HG02973 (cell line): ENCODE results near the gene A3GALT2.

Experiments
- ATAC-seq: cut with Tn5 transposase; IDR thresholded peaks from one replicate; pipeline ENCODE4 v1.9.1; 2021; ENCODE audit warnings: moderate library complexity; ENCODE audit not compliant: unreplicated experiment

A3GALT2 gene

GRCh38 chr1:33332881-33333280 is 12.0 kb upstream of the A3GALT2 start:
- ATAC-seq: no peak

- no peak for ATAC-seq
These were observed 11.5 kb upstream of the A3GALT2 start for GRCh38 chr1:33332357-33332789.

DNA sequence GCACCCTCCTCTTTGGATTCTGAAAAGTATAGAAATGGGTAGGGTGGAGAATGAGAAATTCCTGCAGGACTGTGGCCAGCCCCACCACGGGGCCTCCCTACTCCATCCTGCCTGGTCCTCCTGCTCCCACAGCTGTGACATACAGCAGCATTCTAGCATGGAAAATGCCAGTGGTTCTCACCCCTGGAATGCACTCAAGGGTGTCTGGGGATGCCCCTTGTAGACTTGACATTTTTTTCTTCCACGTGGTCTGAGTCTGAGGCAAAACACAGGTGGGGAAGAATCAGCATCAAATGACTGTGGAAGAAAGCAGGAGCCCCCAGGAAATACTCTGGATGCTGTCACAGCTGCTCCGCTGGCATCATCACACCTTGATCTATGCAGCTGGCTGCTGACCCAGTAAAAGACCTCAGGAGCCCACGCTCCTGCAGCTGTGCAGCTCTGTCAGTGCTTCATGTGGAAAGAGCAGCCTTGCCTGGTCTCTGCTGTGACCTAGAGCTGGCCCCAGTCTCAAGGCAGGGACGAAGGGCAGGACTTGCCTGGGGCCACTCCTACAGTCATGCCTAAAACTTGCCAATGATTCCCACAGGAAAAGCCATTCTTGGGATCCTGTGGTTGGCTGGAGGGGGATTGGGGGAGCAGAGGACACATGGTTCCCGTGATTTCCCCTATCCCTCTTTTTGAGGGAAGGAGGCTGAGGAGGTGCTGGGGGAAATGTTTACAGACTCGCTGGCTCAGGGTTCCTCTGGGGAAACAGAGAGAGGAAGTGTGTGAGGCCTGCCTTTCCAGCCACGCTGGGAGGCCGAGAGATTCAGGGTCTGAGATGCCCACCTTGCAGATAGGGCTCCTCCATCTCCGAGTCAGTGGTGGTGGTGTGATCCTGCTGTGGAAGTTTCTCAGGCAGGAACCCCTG is 10.8 kb upstream of the A3GALT2 start:
- no peak for ATAC-seq

GRCh38 chr1:33330906-33331305 is 10.0 kb upstream of the A3GALT2 start:
- no peak for ATAC-seq

DNA sequence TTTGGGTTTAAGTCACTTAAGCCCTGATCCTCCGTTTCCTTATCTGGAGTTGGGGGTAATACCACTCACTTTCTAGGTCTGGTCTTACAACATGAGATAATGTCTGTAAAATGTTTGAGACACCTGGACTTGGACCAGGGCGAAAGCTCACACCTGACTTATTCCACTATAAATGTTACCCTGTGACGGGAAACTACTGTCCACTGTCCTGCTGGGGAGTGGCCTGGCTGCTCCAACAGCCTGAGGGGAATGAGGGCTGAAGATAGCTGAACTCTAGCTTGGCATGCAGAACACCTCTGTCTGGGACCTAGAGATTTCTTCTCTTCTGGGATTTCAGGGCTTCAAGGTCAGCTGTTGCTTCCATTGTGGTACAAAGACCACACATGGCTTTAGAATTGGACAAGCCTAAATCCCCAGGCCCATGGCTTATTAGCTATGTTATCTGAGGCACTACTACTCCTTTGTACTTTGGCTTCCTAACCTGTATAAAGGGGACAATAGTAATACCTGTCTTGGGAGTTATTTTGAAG is 9.5 kb upstream of the A3GALT2 start:
- no peak for ATAC-seq

DNA sequence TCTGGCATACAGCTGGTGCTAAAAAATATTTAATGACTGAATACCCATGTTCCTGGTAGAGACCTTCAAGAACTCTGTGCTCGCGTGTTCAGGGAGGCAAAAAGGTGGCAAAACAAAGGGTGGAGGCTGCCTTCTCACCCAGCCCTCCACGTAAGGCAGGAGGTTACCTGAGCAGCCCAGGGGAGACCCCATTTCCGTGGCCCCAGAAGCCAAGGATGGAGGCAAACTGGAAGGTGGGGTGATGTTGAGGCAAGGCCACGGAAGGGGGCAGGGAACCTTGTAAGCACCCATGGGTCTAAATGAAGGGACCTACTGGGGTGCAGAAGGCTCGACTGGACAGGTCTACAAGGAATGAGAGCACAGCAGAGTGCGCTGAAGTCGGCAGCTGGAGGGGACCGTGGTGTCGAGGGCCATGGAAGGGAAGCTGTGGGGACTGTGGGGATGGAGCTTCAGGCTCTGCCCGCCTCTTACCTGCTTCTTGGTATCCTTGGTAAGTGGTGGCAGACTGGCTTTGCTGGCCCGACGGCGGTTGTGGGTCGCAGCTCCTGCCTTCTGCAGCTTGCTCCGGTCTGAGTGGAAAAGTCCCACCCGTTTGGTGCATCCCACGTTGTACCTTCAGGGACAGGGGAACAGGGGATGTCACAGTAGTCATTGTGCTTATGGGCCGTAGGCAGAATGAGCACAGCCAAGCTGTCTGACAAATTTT is 8.9 kb upstream of the A3GALT2 start:
- no peak for ATAC-seq

- ATAC-seq: no peak
These were observed 7.9 kb upstream of the A3GALT2 start for GRCh38 chr1:33328817-33329216.

DNA sequence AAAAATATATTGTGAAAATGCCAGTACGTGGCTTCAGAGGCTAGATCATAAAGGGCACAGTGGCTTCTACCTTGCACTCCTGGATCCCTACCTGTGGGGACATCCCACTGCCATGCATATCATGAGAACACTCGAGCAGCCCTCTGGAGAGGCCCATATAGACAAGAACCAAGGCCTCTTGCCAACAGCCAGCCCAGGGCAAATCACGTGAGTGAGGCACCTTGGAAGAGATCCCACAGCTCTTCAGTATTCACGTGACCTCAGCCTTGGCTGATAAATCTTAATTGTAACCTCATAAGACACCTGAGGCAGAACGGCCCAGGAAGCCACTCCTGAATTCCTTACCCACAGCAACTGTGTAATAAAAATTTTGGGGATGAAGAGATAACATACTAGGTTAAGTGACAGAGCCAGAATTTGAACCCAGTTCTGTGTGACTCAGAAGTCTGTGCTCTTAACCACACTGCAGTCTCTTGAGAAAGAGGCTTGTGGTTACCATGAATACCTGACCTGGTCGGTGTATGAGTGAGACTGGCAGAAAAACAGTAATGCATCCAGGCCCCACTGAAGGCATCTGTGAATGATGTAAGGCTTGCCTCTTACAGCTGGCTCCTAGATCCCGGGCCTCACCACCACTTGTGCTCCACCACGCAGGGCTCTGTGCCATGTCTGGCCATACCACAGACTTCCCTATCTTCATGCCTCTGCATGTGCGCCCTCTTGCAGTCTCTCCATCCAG is 6.9 kb upstream of the A3GALT2 start:
- ATAC-seq: no peak

GRCh38 chr1:33326785-33327184 is 5.9 kb upstream of the A3GALT2 start:
- ATAC-seq: no peak

- no peak for ATAC-seq
These were observed 4.0 kb upstream of the A3GALT2 start for GRCh38 chr1:33324677-33325575.

GRCh38 chr1:33323663-33324477 is 3.0 kb upstream of the A3GALT2 start:
- ATAC-seq: no peak

DNA sequence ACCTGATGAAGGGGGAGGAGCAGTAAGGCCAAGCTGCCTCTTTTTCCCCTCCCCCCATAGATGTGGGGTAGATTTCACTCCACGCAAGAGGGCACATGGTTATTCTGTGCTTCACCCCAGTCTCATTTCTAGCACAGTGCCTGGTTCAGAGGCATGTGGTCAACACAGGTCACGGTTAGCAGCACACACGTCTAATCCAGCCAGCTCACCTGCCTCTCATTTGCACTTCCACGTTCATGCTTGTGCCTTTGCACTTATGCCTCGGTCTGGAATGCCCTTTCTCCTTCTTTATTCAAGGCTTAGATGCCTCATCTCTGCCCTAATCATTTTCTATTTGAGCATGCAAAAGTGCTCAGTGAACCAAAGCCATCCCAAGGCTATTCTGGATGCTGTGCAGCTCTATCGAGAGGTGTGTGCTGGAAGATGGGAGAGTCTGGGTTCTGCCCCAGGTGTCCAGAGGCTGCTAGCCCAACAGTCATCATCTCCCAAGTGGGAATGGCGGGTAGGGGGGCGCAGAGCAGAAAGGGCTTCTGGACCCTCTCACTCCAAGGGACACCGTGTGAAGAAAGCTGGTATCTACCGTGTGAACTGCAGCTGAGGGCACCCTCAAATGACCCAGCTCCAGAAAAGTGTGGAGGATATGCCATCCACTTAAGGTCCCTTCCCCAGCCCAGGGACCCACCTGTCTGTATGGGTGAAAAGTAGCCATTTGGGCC is 2.1 kb upstream of the A3GALT2 start:
- ATAC-seq: no peak

DNA sequence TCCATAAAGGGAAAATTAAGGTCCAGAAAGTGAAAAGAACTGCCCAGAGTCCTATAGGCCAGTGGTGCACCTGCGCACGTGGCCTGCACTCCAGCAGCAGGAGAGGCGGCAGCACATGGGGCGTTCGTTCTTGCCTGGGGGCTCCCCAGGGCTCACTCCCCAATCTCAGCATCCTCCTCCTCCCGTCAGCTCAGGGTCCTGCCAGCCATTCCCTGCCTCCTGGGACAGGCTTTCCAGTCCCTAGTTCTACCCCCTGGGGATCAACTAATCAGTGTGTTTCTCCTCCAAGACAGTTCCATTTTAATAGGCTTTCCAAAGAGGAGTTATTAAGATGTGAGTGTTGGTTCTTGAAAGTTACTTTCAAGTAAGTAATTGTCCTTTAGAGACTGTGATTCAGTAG is 1.2 kb upstream of the A3GALT2 start:
- ATAC-seq: no peak

- no peak for ATAC-seq
These were observed 280 bp upstream of the A3GALT2 start for GRCh38 chr1:33321178-33321577.

DNA sequence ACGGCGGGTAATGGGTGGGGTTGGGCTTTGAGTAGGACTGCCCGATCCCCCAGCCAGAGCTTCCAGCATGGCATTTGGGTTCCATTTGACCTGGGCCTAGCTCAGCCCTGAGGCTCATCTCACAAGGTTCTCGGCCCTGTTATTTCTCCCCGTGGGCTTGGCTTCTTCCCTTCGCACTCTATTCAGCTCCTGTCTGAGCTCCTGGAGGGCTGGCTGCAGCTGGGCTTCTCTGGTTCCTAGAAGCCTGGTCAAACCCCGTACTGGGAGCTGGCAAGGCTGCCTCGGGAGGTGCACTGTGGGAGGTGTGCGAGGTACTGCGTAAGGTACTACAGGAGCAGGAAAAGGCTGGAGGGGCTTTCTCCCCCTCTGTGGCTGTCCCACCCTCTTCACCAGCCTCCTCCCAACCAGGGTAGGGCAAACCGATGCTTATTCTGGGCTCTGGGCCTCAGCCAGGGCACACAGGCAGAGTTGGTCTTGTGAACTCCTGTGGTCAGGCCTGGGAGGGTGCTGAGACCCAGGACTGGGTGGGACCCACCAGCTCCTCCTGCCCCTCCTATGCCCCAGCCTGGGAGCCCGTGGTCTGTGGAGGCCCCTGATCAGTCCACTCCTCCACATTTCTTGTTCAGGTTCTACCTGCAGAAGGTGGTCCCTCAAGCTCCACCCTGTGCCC is 814 bp downstream of the A3GALT2 start:
- no peak for ATAC-seq

DNA sequence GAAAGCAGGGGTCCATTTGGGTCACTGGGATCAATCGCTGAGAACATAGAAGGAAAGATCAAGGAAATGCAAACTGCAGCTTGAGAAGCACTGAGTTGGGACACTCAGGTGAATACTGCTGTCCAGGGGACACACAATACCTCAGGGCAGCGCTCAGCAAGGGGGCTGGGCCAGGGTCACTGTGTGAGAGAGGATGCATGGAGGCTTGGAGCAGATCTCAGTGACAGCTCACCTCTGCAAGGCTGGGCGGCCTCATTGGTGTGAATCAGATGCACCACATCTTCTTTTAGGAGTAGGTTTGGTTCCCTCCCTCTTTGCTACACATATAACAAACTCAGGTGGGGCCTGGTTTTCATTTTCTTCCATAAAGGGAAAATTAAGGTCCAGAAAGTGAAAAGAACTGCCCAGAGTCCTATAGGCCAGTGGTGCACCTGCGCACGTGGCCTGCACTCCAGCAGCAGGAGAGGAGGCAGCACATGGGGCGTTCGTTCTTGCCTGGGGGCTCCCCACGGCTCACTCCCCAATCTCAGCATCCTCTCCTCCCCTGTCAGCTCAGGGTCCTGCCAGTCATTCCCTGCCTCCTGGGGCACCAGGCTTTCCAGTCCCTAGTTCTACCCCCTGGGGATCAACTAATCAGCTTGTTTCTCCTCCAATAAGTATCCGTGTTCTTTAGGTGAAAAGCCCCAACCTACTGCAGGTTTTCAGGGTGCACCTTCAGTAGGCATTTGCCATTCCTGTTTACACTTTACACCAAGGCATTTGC is 1.5 kb downstream of the A3GALT2 start:
- no peak for ATAC-seq

DNA sequence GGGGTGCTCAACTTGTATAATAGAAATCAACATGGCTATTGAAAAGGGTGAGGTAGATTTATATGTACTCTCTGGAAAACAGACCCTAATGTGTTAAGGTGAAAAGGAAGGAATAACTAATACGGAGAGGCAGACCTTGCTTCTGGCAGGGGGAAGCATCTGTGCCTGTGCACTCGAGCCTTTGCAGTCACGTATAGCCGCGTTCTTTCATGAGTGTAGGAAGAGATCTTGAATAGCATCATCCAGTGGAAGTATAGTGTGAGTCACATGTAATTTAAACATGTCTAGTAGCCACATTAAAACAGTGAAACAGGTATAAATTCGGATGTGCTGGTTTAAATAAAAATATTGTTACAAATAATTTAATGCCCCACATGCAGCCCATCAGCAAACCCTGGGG is 3.0 kb downstream of the A3GALT2 start:
- no peak for ATAC-seq
